Cerebellar nuclear complex (tissue), 1 donor: Measurements from ENCODE around the gene KRTAP1-1.
"Not testable (repeated sequence)": the region's sequence is repeated elsewhere in the genome, so short reads cannot be mapped to it uniquely, and the experiment has no call there.

Experiments used
- DNase-seq, 2 experiments: peaks; one replicate each; lab custom pipeline; 2025; lab: John Stamatoyannopoulos, UW

The KRTAP1-1 gene

GRCh38 chr17:41040783-41041571, at the start of gene KRTAP1-1:
KRTAP1-1 (minus strand) TSS chr17:41041450; CDS start chr17:41041397, 53 bp downstream.
- not testable (repeated sequence) for DNase-seq

GRCh38 chr17:41088760-41089352, 47.6 kb upstream of the KRTAP1-1 start:
- DNase-seq: not testable (repeated sequence)

DNA sequence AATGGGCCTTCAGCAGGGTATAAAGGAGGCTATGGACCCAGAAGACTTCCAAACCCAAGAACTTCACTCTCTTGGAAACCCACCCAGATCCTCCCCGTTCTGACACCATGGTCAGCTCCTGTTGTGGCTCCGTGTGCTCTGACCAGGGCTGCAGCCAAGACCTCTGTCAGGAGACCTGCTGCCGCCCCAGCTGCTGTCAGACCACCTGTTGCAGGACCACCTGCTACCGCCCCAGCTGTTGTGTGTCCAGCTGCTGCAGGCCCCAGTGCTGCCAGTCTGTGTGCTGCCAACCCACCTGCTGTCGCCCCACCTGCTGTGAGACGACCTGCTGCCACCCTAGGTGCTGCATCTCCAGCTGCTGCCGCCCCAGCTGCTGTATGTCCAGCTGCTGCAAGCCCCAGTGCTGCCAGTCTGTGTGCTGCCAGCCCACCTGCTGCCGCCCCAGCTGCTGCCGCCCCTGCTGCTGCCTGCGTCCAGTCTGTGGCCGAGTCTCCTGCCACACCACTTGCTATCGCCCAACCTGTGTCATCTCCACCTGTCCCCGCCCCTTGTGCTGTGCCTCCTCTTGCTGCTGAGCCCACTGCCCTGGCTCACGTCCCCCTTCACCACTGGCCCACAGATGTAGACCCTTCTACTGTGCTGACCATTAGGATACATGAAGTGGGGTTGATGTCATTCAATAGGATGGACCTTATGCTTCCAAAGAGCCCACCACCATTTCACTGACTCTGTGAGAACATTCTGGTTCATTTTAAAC, 43.0 kb upstream of the KRTAP1-1 start, which contains the start of gene KRTAP4-7:
KRTAP4-7 (plus strand) TSS at position 51 of the 757 bp plus-strand sequence; CDS start at position 108, 57 bp downstream.
- DNase-seq: not testable (repeated sequence)

- DNase-seq: not testable (repeated sequence)
Measured at GRCh38 chr17:41083427-41083826, 42.2 kb upstream of the KRTAP1-1 start.

- no peak for DNase-seq
Measured at GRCh38 chr17:41082626-41083025, 41.4 kb upstream of the KRTAP1-1 start.

DNA sequence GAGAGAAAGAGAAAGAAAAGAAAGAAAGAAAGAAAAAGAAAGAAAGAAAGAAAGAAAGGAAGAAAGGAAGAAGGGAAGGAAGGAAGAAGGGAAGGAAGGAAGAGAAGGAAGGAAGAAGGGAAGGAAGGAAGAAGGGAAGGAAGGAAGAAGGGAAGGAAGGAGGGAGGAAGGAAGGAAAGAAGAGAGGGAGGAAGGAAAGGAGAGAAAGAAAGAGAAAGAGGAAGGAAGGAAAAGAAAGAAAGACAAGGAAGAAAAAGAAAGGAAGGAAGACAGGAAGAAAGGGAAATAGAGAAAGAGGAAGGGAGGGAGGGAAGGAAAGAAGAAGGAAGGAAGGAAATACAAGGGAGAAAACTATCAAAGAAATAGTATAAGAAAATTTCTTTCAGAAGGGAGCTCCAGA, 35.5 kb upstream of the KRTAP1-1 start:
- DNase-seq: no peak

DNA sequence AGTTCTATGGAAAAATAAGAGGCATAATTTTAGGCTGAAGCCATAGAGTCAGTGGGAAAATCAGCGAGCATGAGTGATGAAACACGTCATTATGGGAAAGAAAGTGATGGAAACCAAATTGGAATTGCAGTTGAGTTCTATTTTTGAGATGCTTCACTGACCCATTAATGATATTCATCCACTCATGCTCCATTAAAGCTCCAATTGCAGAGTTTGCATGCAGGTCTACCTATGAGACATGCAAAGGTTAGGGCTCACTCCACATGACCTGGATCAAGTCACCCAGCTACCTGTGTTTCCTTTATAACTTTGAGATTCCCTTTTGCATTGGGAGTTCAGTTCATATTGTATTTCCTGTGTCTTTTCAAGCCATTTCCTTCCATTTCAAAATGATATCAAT, 32.4 kb upstream of the KRTAP1-1 start:
- DNase-seq: no peak

DNA sequence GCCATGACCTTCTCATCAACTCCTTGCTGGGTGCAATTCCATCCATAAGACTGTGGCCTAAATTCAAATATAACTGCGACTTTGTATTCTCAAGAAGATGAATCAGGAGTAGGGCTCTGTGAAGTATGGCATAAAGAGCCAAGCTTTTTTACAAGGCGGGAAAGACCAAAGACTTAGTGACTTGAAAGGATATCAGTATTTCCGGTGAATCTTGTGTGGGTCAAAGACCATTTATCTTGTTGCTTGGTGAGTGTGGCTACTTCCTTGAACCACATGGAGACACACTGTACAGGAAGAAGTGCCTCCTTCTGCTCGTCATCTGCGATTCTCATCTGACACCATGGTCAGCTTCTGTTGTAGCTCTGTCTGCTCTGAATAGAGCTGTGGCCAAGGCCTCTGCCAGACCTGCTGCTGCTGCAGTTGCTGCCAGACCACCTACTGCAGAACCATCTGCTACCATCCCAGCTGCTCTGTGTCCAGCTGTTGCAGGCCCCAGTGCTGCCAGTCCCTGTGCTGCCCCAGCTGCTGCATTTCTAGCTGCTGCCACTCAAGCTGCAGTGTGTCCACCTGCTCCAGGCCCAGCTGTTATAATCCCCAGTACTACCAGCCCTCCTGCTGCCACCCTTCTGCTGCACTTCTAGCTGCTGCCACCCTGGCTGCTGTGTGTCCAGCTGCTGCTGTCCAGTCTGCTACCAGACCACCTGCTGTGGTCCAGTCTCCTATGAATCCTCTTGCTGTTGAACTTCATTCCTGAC, 30.5 kb upstream of the KRTAP1-1 start:
- no peak for DNase-seq

DNA sequence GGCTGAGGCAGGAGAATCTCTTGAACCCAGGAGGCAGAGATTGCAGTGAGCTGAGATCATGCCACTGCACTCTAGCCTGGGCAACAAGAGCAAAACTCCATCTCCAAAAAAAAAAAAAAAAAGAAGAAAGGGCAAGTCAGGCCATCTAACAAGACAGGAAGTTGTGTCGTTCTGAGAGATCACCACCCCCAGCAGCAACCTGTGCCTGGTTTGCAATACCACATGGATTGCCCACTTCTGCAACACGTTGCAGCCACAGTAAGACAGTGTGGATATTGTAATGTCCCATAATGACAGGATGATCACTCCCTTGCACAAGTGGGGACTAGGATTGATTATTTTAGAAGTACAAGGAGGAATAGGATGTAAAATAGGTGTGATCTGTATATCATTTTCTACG, 27.8 kb upstream of the KRTAP1-1 start:
- DNase-seq: no peak

DNA sequence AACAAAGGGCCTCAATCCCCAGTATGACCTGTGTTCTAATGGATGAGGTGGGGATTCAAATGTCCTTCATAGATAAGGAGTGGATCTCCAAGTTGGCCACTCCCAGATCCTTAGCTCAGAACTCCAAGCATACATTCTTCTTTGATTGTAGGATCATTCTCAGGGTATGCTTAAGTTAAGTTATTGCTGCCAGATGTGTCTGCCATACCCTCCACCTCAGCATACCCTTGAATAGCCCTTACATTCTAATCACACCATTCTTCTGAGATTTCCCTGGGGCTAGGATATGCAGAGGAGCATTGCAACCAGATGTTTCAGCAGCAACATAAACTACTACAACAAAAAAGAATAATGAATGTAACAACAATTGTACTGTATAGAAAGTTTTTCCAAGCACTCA, 26.0 kb upstream of the KRTAP1-1 start:
- no peak for DNase-seq

GRCh38 chr17:41065829-41066624, 24.8 kb upstream of the KRTAP1-1 start, which contains the start of gene KRTAP2-4:
KRTAP2-4 (minus strand) TSS chr17:41065879; CDS start chr17:41065845, 34 bp downstream.
- no peak for DNase-seq

DNA sequence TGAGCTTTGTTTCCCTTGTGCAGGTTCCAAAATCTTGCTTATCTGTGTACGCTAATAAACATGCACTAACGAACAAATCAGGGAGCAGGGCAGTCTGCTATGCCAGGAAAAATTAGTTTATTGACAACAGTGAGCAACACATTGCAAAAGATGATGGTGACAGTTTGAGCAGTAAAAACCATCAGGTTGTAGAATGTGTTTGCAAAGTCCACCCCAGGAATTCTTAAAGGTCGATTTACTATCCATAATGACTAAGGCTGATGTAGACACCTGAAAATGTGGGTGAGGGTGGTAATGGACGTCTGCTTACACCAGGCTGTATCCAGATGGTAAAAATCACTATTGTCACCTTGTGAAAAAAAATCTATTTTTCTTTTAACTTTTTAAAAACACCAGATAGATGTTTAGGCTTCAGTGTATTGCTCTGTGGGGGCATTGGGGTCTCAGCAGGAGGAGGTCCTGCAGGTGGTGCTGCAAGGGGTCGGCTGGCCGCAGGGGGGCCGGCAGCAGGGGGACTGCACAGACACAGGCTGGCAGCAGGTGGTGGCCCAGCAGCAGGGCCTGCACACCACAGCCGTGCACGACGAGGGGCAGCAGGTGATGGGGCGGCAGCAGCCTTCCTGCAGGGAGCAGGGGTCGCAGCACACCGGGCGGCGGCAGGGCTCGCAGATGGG, 23.9 kb upstream of the KRTAP1-1 start:
- not testable (repeated sequence) for DNase-seq

GRCh38 chr17:41064301-41064700, 23.1 kb upstream of the KRTAP1-1 start:
- DNase-seq: no peak

DNA sequence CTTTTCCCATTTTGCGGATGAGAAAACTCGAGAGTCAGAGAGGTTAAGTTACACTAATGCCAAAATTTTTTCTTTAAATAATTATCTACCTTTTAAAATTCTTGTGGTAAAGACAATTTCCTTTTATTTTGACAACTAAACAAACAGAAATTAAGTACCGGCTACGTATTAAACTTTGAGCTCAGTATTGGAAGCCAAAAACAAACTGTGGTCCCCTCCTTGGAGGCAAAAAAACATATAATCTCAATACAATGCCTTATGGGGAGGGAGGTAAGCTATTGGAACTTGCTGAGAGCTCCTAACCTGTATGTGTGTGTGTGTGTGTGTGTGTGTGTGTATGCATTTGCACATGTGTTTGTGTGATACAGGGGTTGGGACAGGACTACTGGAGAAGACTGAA, 22.2 kb upstream of the KRTAP1-1 start:
- no peak for DNase-seq

GRCh38 chr17:41061964-41062363, 20.7 kb upstream of the KRTAP1-1 start:
- no peak for DNase-seq

DNA sequence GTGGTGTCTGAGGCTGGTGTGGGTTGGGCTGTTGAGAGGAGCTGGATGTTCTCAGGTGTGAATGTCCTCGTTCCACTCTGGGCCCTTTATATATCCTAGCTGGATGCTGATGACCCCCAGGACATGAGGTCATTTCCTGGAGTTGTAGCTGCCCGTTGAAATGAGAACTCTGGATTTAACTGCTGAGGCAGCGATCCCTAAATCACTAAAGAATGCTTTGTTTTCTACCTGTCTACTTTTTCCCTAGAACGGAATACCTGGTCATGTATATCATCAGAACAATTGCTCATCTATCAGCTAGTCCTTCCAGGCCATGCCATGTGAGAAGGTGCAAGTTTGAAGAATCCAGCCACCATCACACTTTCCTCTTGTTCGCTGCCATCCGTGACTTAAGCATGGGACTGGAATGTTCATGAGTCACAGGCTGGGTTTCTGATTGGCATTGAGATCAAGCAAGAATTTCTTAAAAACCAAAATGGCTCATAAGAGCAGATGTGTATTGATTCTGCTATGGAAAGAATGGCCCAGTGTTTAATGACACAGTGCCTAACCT, 18.9 kb upstream of the KRTAP1-1 start, which contains the start of gene KRTAP2-3:
KRTAP2-3 (minus strand) TSS at position 63 of the 553 bp plus-strand sequence. CDS start 64 bp downstream, outside the sequence.
- no peak for DNase-seq

DNA sequence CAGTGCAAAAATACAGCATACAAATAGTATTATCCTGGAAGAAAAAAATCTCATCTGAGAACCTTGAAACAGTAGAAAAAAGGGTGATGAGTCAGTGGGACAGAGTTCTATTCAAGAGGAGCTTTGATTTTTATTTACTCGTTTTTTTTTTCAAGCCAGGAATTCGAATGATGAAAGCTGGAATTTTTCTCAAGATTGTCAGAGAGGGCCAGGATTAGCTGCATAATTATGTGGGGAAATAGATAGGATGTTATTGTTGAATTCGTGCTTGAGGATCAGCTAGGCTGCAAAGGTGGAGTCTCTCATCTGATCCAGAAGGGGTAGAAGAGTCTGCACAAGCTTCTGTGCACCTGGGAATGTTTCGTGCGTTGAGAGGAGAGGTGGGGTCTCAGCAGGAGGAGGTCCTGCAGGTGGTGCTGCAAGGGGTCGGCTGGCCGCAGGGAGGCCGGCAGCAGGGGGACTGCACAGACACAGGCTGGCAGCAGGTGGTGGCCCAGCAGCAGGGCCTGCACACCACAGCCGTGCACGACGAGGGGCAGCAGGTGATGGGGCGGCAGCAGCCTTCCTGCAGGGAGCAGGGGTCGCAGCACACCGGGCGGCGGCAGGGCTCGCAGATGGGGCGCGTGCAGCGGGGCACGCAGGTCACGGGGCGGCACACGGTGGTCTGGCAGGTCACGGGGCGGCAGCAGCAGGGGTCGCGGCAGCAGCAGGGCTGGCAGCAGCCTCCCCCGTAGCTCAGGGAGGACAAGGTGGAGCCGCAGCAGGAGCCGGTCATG, 18.2 kb upstream of the KRTAP1-1 start:
- DNase-seq: not testable (repeated sequence)

DNA sequence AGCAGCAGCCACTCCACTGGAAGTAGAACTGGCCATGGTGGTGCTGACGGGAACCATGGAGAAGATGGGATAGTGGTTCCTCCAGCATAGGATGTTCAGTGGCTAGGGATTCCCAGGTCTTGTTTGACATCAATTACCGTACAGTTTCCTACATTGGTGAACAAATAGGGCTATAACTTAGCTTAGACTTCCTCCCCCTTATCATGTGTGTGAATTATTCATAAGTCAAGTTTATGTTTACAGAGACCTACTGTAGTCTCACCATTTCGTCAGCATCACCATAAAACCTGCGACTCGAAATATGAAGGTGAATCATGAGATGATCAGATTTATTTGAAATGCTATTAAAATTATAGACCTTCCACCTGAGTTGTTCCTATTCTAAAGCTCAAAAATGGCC, 17.5 kb upstream of the KRTAP1-1 start:
- no peak for DNase-seq

DNA sequence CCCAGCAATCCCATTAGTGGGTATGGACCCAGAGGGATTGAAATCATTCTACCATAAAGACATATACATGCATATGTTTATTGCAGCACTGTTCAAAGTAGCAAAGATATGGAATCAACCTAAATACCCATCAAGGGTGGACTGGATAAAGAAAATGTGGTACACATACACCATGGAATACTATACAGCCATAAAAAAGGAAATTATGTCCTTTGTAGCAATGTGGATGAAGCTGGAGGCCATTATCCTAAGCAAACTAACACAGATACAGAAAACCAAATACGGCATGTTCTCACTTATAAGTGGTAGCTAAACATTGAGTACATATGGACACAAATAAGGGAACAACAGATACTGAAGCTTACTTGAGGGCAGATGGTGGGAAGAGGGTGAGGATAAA, 16.3 kb upstream of the KRTAP1-1 start:
- no peak for DNase-seq
